ENCODE data around the gene TMEM240. TPM values are rescaled to one million over a fixed set of nuclear protein-coding genes. Genes with fewer than 3 reads are reported as not detected.

Gene TMEM240
- total and polyA plus RNA-seq, 2 donors (not counting 1 experiment from before 2014, with no cell fraction given) = 0.28 to 1.8 TPM

DNA sequence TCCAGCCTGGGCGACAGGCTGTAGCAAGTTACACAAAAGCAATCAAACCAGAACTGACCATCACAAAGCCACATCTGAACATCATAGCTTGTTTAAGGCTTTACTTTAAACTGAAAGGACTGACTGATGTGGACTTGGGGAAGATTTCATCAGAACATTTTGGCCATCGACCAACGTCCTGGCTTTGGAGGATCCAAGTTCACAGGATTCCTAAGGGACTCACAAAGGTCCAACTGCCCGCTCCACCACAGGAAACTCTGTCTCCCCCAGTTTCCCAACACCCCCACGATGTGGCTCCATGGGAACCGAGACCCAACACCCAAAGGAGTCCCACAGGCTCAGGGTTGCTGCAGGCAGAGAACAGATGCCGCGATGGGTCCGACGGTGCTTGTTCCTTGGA lies 24.9 kb upstream of the TMEM240 start:
- H3K9ac ChIP-seq (ENCODE audit: low read length) = no peak overlapping the region
- CTCF ChIA-PET = no interaction called here
- peaks cover 93% of the 10 kb centered on the region for H3K79me2 ChIP-seq (ENCODE audit: control insufficient read depth, insufficient read depth, low read length)
- no peaks in the 10 kb centered on the region for H3K27me3 Mint-ChIP-seq
- ATAC-seq (ENCODE audit: low read depth) (no peak), DNase-seq (no peak)
- TF ChIP-seq EZH2 (IDR thresholded peaks at IDR 0.05; ENCODE audit: borderline replicate concordance, insufficient read depth, low read depth, low read length, poor library complexity, severe bottlenecking) = no peak
- TF ChIP-seq, protein P1, sequence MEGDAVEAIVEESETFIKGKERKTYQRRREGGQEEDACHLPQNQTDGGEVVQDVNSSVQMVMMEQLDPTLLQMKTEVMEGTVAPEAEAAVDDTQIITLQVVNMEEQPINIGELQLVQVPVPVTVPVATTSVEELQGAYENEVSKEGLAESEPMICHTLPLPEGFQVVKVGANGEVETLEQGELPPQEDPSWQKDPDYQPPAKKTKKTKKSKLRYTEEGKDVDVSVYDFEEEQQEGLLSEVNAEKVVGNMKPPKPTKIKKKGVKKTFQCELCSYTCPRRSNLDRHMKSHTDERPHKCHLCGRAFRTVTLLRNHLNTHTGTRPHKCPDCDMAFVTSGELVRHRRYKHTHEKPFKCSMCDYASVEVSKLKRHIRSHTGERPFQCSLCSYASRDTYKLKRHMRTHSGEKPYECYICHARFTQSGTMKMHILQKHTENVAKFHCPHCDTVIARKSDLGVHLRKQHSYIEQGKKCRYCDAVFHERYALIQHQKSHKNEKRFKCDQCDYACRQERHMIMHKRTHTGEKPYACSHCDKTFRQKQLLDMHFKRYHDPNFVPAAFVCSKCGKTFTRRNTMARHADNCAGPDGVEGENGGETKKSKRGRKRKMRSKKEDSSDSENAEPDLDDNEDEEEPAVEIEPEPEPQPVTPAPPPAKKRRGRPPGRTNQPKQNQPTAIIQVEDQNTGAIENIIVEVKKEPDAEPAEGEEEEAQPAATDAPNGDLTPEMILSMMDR (IDR thresholded peaks at IDR 0.05) = no peak
- no peaks in the 10 kb centered on the region for H3K9me3 Mint-ChIP-seq (ENCODE audit: insufficient read depth)
- H4K20me1 ChIP-seq (ENCODE audit: control insufficient read depth, insufficient read depth, low read length, poor library complexity, severe bottlenecking) = peaks cover 87% of the 10 kb centered on the region
- H2AFZ ChIP-seq (ENCODE audit: insufficient read depth, low read depth, low read length, poor library complexity, severe bottlenecking) = no peak overlapping the region
- intact Hi-C loops (cut with micrococcal nuclease) = no loop called here
- no peak overlapping the region for H3K4me2 ChIP-seq (replicated peaks; ENCODE audit: low read depth, low read length, poor library complexity, severe bottlenecking)
- no peak overlapping the region for H3K4me3 Mint-ChIP-seq
- H3K27ac Mint-ChIP-seq = no peak overlapping the region
- peaks cover 0 to 55% of the 10 kb centered on the region in 2 experiments for H3K36me3 ChIP-seq (replicated peaks in 1 of 2; ENCODE audit: control extremely low read depth in 1 of 2, control insufficient read depth in 1 of 2, extremely low read depth in 1 of 2, insufficient read depth in 2 of 2, low read length in 1 of 2)
- no peak overlapping the region for H3K27ac ChIP-seq (ENCODE audit: low read length in 2 of 2)
- H3K9me3 ChIP-seq (ENCODE audit: control extremely low read depth in 1 of 3, control insufficient read depth in 2 of 3, insufficient read depth in 1 of 3, low read length in 2 of 3) = no peaks in the 10 kb centered on the region
- peaks cover 0 to 17% of the 10 kb centered on the region in 2 donors for H3K4me1 ChIP-seq (ENCODE audit: control insufficient read depth in 2 of 2, insufficient read depth in 2 of 2, low read length in 2 of 2)
- POLR2A ChIA-PET = no interaction called here
- H3K4me3 ChIP-seq (ENCODE audit: control extremely low read depth in 1 of 5, extremely low read depth in 1 of 5, insufficient read depth in 1 of 5, low read depth in 2 of 5, low read length in 4 of 5) = no peak overlapping the region
- WGBS (ENCODE audit: insufficient coverage) = 97% methylated on average over 8 of the region's 10 CpGs
- no peaks in the 10 kb centered on the region for H3K27me3 ChIP-seq (replicated peaks in 1 of 4; ENCODE audit: control extremely low read depth in 1 of 4, control insufficient read depth in 3 of 4, insufficient read depth in 4 of 4, low read length in 3 of 4)
- peaks cover 36% of the 10 kb centered on the region for H3K4me1 Mint-ChIP-seq

DNA sequence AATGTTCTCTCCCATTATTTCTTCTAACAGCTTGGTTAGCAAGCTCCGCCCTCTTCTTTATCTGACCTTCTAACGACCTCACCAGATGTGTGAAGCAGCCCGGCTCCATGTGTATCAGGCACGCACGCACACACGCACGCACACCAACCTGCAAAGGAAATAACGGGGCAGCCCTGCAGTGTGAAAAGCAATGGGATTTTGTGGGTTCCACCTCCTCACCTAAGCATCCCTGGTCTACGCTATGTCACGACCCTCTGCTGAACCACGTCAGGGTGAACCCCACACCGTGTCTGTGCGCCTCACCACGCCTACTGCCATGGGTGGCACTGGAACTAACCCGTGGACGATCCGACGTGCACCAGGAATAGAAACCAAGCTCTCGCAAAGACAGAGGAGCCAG lies 23.8 kb upstream of the TMEM240 start:
- Histone ChIP-seq H3K4me1 (ENCODE audit: control insufficient read depth in 2 of 2, insufficient read depth in 2 of 2, low read length in 2 of 2) (peaks cover 0 to 10% of the 10 kb centered on the region in 2 donors), H3K79me2 (ENCODE audit: control insufficient read depth, insufficient read depth, low read length) (peaks cover 89% of the 10 kb centered on the region), H3K9ac (ENCODE audit: low read length) (no peak overlapping the region), H2AFZ (ENCODE audit: insufficient read depth, low read depth, low read length, poor library complexity, severe bottlenecking) (no peak overlapping the region), H3K27ac (ENCODE audit: low read length in 2 of 2) (no peak overlapping the region), H3K27me3 (replicated peaks in 1 of 4; ENCODE audit: control extremely low read depth in 1 of 4, control insufficient read depth in 3 of 4, insufficient read depth in 4 of 4, low read length in 3 of 4) (no peaks in the 10 kb centered on the region), H3K4me3 (ENCODE audit: control extremely low read depth in 1 of 5, extremely low read depth in 1 of 5, insufficient read depth in 1 of 5, low read depth in 2 of 5, low read length in 4 of 5) (no peak overlapping the region), H3K36me3 (replicated peaks in 1 of 2; ENCODE audit: control extremely low read depth in 1 of 2, control insufficient read depth in 1 of 2, extremely low read depth in 1 of 2, insufficient read depth in 2 of 2, low read length in 1 of 2) (peaks cover 0 to 49% of the 10 kb centered on the region in 2 experiments), H4K20me1 (ENCODE audit: control insufficient read depth, insufficient read depth, low read length, poor library complexity, severe bottlenecking) (peaks cover 79% of the 10 kb centered on the region), H3K4me2 (replicated peaks; ENCODE audit: low read depth, low read length, poor library complexity, severe bottlenecking) (no peak overlapping the region), H3K9me3 (ENCODE audit: control extremely low read depth in 1 of 3, control insufficient read depth in 2 of 3, insufficient read depth in 1 of 3, low read length in 2 of 3) (no peaks in the 10 kb centered on the region)
- no peak for DNase-seq
- no peak for ATAC-seq (ENCODE audit: low read depth)
- H3K27ac Mint-ChIP-seq = no peak overlapping the region
- POLR2A ChIA-PET = no interaction called here
- intact Hi-C loops (cut with micrococcal nuclease) = no loop called here
- no peaks in the 10 kb centered on the region for H3K27me3 Mint-ChIP-seq
- TF ChIP-seq EZH2 (IDR thresholded peaks at IDR 0.05; ENCODE audit: borderline replicate concordance, insufficient read depth, low read depth, low read length, poor library complexity, severe bottlenecking) = no peak
- TF ChIP-seq, protein P1 (IDR thresholded peaks at IDR 0.05) = no peak
- peaks cover 27% of the 10 kb centered on the region for H3K4me1 Mint-ChIP-seq
- CTCF ChIA-PET = no interaction called here
- 97% methylated on average over 19 of the region's 19 CpGs for WGBS (ENCODE audit: insufficient coverage)
- H3K4me3 Mint-ChIP-seq = no peak overlapping the region
- H3K9me3 Mint-ChIP-seq (ENCODE audit: insufficient read depth) = no peaks in the 10 kb centered on the region
